OCI-M1 (cell line): ENCODE measurements around the gene PPP1CA.

Experiments
- DNase-seq: peaks from one replicate; lab custom pipeline; 2025; lab: John Stamatoyannopoulos, UW

Gene PPP1CA

GRCh38 chr11:67369275-67369674 is 32.4 kb downstream of the PPP1CA start:
- DNase-seq, result no peak

GRCh38 chr11:67368621-67369020 is 33.0 kb downstream of the PPP1CA start:
- no peak for DNase-seq

DNA sequence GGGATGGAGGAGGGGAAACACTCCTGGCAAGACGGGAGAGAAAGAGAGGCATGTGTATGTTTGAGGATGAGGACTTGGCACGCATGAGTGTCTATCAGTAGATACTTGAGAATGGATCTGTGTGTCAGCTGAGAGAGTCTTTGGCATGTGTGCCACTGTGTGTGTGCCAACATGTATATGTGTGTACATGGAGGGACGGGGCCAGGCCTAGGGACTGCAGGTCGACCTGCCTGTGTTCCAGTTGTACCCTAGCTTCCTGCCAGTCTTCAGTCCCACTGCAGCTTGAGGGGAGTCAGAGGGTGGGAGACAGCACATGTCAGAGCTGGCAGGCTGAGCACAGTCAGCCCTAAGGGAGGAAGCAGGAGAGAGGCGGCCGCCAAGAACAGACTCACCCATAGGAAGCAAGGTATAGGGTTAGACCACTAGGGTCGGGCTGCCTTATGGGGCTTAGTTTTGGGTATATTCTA is 33.9 kb downstream of the PPP1CA start:
- no peak for DNase-seq

DNA sequence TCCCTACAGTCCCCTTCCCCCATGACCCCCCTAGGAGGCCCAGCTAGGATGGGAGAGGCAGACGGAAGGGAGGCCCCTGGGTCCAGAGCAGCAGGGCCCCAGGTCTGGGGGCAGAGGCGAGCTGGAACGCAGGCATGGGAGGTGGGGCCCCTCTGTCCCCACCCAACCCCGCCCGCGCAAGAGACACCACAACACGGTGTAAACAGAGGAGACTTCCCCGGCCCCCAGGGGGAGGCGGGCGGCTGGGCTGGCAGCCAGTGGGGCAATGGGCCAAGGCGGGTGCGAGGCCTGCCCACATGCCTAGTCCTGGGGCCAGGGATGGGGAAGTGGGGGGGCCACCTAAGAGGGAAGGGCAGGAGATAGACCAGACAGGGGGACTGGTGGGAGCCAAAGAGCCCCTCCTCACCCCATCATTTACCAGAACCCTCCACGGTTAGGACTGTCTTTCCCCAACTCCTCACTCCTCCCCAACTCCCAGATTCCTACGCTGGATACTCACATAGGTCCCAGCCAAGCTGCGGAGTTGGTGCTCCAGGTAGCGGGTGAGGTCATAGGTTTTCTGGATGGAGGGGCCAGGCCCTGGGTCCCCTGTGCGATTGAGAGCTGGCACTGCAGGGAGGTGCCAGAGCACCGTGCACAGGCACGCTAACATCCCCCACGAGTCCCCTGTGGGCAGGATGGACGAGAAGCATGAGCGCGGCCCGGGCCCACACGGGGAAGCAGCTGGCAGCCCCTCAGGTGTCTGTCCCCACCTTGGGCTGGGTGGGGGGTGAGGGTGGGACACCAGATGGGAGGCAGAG is 34.5 kb downstream of the PPP1CA start:
- no peak for DNase-seq

- DNase-seq, result no peak
Observed at GRCh38 chr11:67366546-67366945, 35.1 kb downstream of the PPP1CA start.

GRCh38 chr11:67365736-67366444 is 35.8 kb downstream of the PPP1CA start:
- no peak for DNase-seq

DNA sequence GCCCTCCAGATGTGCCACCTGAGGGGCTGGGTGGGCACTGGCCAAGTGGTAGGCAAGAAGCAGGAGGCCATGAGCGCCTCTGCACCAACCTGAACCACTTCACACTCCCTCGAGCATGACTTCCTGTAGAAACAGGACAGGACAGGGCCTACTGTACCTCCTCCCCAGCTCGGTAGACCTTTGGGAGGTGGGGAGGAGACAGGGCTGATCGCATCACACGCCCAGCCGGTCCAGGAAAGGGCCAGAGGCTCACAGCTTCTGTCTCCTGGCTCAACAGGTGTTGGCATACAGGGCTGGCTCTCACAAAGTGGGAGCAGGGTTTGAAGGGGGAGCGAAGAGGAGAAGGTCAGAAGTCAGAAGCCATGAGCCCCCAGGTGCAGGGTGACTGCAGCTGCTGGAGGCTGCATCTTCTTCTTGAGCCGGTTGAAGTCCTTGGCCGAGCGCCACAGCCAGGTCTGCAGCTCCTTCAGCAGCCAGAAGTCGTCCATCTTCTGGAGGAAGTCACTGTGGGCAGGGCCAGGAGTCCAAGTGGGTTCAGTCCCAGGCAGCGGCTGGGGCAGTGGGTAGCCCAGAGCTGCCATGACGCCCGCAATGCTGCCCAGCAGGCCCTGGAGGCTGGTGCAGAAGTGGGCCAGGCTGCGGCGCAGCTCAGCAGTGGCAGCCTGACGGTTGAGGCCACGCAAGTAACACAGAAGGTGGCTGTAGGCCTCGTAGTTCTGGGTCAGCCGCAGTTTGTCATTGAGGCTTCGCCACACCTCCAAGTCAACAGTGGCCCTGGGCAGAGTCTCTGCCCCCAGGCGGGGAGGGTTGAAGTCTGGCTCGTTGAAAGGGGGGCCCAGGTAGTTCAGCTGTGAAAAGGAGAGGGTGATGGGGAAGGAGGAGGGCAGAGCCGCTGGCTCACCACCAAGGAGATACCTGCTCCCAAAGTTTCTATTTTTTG is 36.6 kb downstream of the PPP1CA start:
- no peak for DNase-seq

- no peak for DNase-seq
Observed at GRCh38 chr11:67364169-67364568, 37.5 kb downstream of the PPP1CA start.

DNA sequence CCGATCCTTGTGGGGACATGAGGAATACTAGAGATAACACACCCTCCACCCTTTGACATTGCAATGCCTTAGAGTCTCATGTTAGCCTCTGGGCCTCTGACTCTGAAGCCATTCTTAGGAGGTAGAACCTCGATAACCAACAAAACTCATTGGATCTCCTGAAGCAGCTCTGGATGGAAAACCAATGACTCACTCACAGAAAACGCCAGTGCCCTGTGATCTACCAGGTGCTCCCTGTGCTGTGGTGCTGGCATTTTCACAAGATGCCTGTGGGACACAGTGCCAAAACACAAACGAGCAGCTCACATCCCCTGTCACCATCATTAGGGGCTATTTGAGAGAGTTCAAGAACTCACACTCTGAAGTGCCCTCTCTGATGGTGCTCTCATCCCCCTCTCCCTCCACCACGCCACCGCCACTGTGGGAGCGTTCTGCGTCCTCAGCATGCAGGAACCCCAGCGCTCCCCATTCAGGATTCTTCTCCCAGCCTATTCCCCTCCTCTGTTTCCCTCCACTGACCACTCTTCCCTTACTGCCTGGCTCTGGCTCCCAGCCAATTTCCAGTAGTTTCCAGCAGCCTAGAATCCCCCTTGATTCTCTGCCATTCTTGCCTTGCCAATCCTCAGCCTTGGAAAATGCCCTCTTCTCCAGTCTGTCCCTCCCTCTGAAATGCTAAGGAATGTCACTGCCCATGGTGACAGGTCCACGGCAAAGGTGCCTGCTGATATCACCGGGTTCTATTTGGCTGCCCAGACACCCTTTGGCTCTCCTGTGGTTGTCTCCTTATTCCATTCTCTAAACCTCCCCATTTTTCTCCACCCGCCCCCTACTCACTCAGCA is 43.6 kb downstream of the PPP1CA start:
- no peak for DNase-seq

DNA sequence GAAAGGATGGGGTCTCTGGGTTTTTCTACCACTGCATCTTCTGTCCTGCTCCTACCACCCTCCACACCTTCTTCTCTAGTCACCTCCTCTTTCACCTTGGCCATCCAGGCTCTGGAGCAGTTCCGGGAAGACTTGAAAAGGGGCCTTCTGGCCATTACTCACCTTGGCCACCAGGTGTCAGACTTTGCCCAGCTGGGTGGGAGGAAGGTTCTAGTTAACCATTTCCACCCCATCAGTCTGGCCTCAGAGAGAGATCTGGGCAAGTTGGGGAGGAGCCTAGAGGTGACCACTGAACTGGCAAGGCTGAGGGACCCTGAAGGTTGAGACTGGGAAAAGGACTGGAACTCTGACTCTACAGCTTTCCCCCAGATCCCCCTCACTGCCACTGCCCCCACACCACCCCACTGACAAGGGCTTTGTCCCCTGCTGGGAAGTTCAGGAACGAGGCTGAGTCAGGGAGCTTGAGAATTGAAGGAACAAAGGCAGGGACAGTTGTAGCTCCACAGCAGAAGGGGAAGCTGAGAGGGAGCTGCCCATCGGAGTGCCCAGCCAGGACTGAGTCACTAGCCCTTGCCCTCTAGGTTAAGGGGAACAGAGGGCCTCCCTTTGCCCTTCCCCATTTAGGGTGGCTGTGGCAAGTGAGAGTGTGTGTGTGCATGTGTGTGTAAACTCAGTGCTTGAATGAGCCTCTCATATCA is 44.6 kb downstream of the PPP1CA start:
- DNase-seq, result peak; percentile 87

GRCh38 chr11:67356387-67356863 is 45.2 kb downstream of the PPP1CA start:
- no peak for DNase-seq

GRCh38 chr11:67355794-67356386 is 45.8 kb downstream of the PPP1CA start:
- no peak for DNase-seq

DNA sequence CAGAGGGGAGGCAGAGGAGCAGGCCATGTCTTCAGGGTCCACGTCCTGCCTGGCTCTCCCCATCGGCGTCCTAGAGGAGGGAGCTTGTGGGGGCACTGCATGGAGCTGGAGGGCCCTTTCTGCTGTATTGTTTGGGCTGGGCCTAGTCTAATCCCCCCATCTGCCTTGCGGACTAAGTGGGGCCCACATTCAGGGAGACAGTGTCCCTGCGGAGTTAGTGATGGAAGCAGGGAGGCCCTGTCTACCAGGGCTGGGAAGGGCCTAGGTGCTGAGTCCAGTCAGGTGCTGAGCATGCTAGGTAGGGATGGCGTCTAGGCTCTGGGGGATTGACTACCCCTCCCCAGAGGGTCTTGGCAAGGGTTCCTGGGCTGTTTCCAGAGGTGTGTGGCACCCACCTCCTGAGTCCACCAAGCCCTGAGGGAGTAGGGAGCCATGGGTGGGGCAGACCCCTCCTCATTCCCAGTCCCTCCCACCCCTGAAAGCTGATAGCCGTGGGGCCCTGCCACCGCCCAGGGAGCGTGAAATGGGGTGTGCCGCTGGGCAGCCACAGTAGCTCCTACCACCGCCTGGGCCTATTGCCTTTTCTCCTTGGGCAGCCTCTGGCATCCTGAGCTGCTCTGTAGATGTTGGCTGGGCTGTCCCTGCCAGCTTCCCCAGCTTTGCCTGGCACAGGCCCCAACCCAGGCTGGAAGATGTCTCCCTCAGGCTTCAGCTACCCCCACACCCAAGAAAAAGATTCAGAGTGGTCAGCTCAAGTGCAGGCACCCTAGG is 46.5 kb downstream of the PPP1CA start:
- no peak for DNase-seq

GRCh38 chr11:67354075-67355022 is 47.3 kb downstream of the PPP1CA start:
- DNase-seq, result peak; percentile 69

GRCh38 chr11:67353317-67354074 is 48.2 kb downstream of the PPP1CA start, which contains the start of gene POLD4:
Gene POLD4, minus strand, starts transcription at chr11:67353546. Its CDS starts 147 bp downstream, at chr11:67353399.
- DNase-seq, result peak; percentile 98

- peak; percentile 76 for DNase-seq
Observed at GRCh38 chr11:67352546-67353316, 48.9 kb downstream of the PPP1CA start.
